GM12892 (cell line): ENCODE results near the gene OVAAL.

ENCODE experiments used
- POLR2A ChIP-seq: IDR thresholded peaks from 2 replicates; pipeline ENCODE4 v1.6.1; 2011; ENCODE audit warnings: low read depth, low read length, control low read depth
- POLR2AphosphoS5 ChIP-seq: IDR thresholded peaks from 2 replicates; pipeline ENCODE4 v1.6.1; 2011; ENCODE audit warnings: low read depth, low read length, control low read depth
- TAF1 ChIP-seq: IDR thresholded peaks from 2 replicates; pipeline ENCODE4 v1.6.1; 2011; ENCODE audit warnings: low read depth, mild to moderate bottlenecking, control low read depth, low read length, borderline replicate concordance

DNA sequence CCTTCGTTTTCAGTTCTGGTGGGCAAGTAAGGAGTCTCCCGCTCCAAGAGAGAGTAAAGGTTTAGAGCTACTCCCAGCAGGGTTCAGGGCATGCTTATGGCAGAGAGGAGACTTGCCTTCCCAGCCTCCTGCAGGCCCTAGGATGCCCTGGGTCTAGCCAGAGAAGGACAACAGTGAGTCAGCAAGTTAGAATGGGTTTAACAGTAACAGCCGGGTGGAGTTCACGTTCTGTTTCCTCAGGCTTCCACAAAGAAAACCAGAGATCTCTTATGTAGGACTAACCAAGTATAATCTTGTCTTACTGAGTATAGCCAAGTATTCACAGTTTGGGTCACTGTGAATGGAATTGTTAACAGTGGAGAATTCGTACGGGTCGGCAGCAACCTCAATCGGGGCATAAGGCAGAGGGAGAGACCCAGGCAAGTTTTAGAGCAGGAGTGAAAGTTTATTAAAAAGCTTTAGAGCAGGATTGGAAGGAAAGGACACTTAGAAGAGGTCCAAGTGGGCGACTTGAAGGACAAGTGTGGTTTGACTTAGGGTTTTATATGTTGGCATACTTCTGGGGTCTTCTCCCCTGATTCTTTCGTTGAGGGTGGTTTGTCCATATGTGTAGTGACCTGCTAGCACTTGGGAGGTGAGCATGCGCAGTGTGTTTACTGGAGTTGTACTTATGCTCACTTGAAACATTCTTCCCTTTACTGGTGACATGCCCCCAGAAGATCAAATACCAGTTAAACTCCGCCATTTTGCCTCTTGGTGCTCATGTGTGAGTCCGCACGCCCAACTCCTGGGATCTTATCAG lies 4.5 kb downstream of the OVAAL start:
- no peak for TF ChIP-seq POLR2AphosphoS5
- no peak for TF ChIP-seq POLR2A
- TF ChIP-seq TAF1: no peak
